Cardiac muscle cell (in vitro differentiated cells and primary cell): ENCODE data around the gene NPEPL1. TPM values are rescaled to one million over a fixed set of nuclear protein-coding genes. Genes with fewer than 3 reads are reported as not detected.

Experiments used
- DNase-seq, 2 donors: peaks; one replicate each; pipeline versions ENCODE4 v3.0.0 to v3.0.0-alpha.2; 2010 to 2017; ENCODE audit warnings: low read depth in 1 of 2, low spot score in 1 of 2
- H3K27ac ChIP-seq: fragments of 200-600 bp; sonication (generic); 2 replicates; pipeline ENCODE4 v1.5.1; 2016
- H3K27me3 ChIP-seq: fragments of 200-600 bp; sonication (generic); 2 replicates; pipeline ENCODE4 v1.6.0; 2016; ENCODE audit warnings: control low read depth
- H3K36me3 ChIP-seq: fragments of 200-600 bp; sonication (generic); 2 replicates; pipeline ENCODE4 v1.5.1; 2016; ENCODE audit warnings: control low read depth
- H3K4me1 ChIP-seq: fragments of 200-600 bp; sonication (generic); 2 replicates; pipeline ENCODE4 v1.8.1; 2017; ENCODE audit warnings: low read depth, mild to moderate bottlenecking, mixed run types
- H3K4me3 ChIP-seq: fragments of 200-600 bp; sonication (generic); 2 replicates; pipeline ENCODE4 v1.5.1; 2016; ENCODE audit warnings: mild to moderate bottlenecking
- H3K9me3 ChIP-seq: fragments of 200-600 bp; sonication (generic); 2 replicates; pipeline ENCODE4 v1.5.1; 2017; ENCODE audit warnings: low read depth, mild to moderate bottlenecking, control low read depth
- polyA plus RNA-seq: library from polyadenylated mRNA; unstranded; fragments of >200 nt; fragmentation: Nextera tagmentation; extraction: Ambion mirVana; gene quantifications from 2 replicates; pipeline ENCODE4 v1.2.1, GENCODE V29; 2016
- total RNA-seq: library from RNA; depleted of rRNA; stranded (reverse); fragments of >200 nt; gene quantifications from 2 replicates; pipeline ENCODE4 v1.2.3, GENCODE V29; 2016
- TF ChIP-seq, protein P1 (sequence below): IDR thresholded peaks from 2 replicates; pipeline ENCODE4 v1.5.1; 2012; ENCODE audit warnings: low read depth, mild to moderate bottlenecking, low read length

NPEPL1 gene
- total and polyA plus RNA-seq, 2 experiments from 2014 or later = 58.4 to 59.0 TPM

DNA sequence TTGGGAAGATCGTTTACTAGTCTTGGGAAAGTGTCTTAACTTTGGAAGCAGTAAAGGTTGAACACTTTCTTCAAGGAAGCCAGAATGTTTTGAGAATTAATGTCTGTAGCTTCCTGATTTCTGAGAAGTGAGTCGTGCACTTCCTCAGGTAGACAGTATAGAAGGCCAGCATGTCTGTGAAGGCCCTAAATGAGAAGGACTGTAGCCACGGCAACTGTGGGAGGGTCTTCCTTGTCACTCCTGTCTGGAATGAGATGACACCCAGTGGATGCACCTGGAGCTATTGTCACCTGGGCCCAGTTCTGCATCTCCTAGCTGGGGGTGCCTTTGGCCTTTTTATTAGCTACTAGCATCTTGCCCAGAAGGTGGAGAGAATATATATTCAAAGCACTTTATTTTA is 32.8 kb upstream of the NPEPL1 start:
- Histone ChIP-seq H3K27me3 (no peaks in the 10 kb centered on the region), H3K27ac (no peak overlapping the region), H3K36me3 (no peaks in the 10 kb centered on the region), H3K4me1 (peaks cover 53% of the 10 kb centered on the region), H3K9me3 (no peaks in the 10 kb centered on the region), H3K4me3 (no peak overlapping the region)
- TF ChIP-seq, protein P1, sequence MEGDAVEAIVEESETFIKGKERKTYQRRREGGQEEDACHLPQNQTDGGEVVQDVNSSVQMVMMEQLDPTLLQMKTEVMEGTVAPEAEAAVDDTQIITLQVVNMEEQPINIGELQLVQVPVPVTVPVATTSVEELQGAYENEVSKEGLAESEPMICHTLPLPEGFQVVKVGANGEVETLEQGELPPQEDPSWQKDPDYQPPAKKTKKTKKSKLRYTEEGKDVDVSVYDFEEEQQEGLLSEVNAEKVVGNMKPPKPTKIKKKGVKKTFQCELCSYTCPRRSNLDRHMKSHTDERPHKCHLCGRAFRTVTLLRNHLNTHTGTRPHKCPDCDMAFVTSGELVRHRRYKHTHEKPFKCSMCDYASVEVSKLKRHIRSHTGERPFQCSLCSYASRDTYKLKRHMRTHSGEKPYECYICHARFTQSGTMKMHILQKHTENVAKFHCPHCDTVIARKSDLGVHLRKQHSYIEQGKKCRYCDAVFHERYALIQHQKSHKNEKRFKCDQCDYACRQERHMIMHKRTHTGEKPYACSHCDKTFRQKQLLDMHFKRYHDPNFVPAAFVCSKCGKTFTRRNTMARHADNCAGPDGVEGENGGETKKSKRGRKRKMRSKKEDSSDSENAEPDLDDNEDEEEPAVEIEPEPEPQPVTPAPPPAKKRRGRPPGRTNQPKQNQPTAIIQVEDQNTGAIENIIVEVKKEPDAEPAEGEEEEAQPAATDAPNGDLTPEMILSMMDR = no peak
- DNase-seq = no peak

DNA sequence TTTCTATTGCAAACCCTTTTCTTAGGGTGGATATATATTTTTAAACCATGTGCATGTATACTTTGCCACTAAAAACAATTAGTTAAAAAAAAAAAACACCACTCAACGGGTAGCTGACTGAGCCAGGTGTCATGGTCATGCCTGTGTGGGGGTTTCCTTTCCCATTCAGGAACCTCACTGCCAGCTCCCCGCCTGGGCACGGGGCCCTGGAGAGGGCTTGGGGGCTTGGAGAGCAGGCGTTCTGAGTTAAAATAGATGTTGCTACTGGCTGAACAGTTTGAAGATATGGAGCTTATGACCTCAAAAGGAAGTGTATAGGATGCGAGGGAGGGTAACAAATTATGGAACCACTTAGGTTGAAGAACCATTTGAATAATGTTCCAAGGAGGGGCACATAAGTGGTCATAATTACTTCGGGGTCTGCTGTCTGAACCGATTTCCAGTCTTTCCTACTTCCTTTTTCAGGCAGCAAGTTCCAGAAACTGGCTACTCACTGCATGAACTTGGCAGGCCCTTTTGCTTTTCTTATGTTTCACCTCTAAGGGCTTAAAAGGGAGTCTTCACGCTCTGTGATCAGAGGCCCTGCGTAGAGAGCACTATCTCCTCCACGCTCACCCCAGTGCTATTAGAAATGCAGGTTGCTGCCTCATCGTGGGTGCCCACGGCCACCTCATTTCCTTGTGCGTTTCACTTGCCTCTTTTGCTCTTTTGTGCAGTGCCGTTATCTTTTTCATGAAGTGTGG is 31.6 kb upstream of the NPEPL1 start:
- no peaks in the 10 kb centered on the region for H3K27me3 ChIP-seq
- no peaks in the 10 kb centered on the region for H3K36me3 ChIP-seq
- TF ChIP-seq, protein P1 = no peak
- DNase-seq = no peak
- H3K4me3 ChIP-seq = no peak overlapping the region
- peaks cover 41% of the 10 kb centered on the region for H3K4me1 ChIP-seq
- H3K27ac ChIP-seq = peak overlapping the region; percentile 55
- H3K9me3 ChIP-seq = no peaks in the 10 kb centered on the region

DNA sequence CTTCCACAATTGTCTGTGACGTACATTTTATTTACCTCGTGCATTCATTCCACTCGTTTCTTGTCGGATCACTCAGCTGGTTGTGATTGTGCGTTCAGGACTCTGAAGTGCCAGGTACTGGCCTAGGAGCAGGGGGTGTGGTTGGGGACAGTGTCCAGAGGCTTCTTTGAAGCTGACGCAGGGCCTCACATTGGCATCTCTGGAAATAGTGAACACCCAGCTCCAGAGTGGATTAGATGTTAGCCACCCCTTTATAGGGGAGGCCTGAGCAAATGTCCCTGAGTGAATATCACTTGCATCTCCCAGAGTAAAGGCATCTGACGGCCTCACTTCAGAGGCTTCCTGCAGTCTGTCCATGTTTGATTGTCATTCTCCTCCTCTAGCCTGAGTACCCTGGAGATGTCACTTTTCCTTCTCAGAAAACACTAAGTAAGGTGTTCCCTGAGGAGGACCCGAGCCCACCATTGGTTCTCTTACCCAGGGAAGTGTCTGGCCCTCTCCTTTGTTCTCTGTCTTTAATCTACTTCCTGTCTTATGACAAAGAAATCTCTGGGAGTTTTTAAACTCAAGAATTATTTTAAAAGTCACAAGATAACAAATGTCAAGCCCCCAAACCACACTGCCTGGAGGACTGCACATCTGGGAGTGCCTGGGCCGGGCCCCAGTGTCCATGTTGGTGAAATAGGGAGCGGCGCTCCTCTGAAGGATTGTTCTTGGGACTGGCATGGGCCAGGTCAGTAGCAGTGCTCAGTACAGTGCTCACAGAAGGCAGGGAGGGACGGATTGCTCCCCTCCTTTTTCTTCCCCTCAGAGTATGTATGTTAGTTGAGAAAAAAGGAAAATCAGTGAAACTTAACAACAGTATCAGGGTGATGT is 30.8 kb upstream of the NPEPL1 start:
- peak overlapping the region; percentile 17 for H3K27ac ChIP-seq
- H3K36me3 ChIP-seq = no peaks in the 10 kb centered on the region
- no peak overlapping the region for H3K4me3 ChIP-seq
- H3K27me3 ChIP-seq = no peaks in the 10 kb centered on the region
- TF ChIP-seq, protein P1 = no peak
- peaks cover 33% of the 10 kb centered on the region for H3K4me1 ChIP-seq
- no peaks in the 10 kb centered on the region for H3K9me3 ChIP-seq
- no peak for DNase-seq

DNA sequence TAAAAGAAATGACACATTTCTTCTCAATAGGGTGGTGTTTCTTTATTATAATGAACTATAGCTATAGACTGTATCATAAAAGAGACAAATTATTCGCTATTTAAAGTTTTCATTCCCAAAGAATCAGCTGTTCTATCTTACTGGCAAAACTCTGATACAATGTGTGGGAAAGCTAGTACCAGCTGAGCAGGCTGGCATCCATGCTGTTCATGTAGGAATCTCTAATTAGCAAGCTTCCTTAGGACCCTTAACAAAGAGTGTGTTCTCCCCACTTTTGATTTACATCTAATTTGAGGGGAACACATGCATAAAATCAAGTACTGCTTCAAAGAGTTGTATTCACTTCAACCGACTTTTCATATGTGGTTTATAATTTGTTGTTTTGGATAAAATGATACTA is 28.3 kb upstream of the NPEPL1 start:
- Histone ChIP-seq H3K27ac (no peak overlapping the region), H3K27me3 (no peaks in the 10 kb centered on the region), H3K4me1 (peaks cover 13% of the 10 kb centered on the region), H3K9me3 (no peaks in the 10 kb centered on the region), H3K36me3 (peaks cover 13% of the 10 kb centered on the region), H3K4me3 (no peak overlapping the region)
- TF ChIP-seq, protein P1 = no peak
- DNase-seq = no peak

DNA sequence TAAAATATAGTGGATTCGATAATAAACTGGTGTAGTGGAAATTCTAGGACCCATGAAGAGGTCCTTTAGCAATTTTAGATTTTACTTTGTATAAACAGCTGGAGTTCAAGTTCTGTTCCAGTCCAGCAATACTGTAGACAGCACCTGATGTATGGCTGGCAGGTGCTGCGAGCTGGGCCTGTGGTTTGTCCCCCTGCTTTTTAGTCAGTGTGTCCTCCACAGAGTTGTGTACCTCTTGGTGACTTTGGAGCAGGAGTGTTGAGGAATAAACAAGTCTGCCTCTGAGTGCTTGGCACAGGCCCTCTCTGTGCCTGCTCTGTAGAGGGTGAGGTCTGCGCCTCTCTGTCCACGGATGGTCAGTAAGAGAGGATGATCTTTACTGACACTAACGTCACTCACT is 27.7 kb upstream of the NPEPL1 start:
- Histone ChIP-seq H3K27ac (no peak overlapping the region), H3K4me1 (peaks cover 13% of the 10 kb centered on the region), H3K9me3 (no peaks in the 10 kb centered on the region), H3K4me3 (no peak overlapping the region), H3K27me3 (no peaks in the 10 kb centered on the region), H3K36me3 (peaks cover 19% of the 10 kb centered on the region)
- TF ChIP-seq, protein P1 = no peak
- DNase-seq = no peak
